Upper lobe of right lung (tissue), 1 donor: ENCODE data around the gene OSBPL6. TPM values are rescaled to one million over a fixed set of nuclear protein-coding genes. Genes with fewer than 3 reads are reported as not detected.

Experiments used
- ATAC-seq: fragments of 200-7000 bp; cut with Tn5 transposase; one replicate; pipeline ENCODE4 v1.9.1; 2020; ENCODE audit warnings: mild to moderate bottlenecking, moderate library complexity
- DNase-seq: peaks from one replicate; pipeline ENCODE4 v3.0.0-alpha.2; 2020
- H3K27ac ChIP-seq: fragments of 200-600 bp; one replicate; pipeline ENCODE4 v1.8.0; 2022
- H3K27me3 ChIP-seq: fragments of 200-600 bp; one replicate; pipeline ENCODE4 v1.8.0; 2022; ENCODE audit warnings: mild to moderate bottlenecking
- H3K36me3 ChIP-seq: fragments of 200-600 bp; one replicate; pipeline ENCODE4 v1.8.0; 2022
- H3K4me1 ChIP-seq: fragments of 200-600 bp; one replicate; pipeline ENCODE4 v1.8.0; 2022
- H3K4me3 ChIP-seq: fragments of 200-600 bp; one replicate; pipeline ENCODE4 v1.8.0; 2022; ENCODE audit warnings: mild to moderate bottlenecking
- H3K9me3 ChIP-seq: fragments of 200-600 bp; one replicate; pipeline ENCODE4 v1.8.0; 2022
- intact Hi-C: fragments of 100-400 bp; cut with DNase I; formaldehyde crosslinking; loops from one replicate; pipeline ENCODE4 v1.11.0; 2022
- total RNA-seq: library from RNA; stranded (reverse); fragmentation: NEBNext Ultra II Directional; extraction: Animal tissue kit (Norgen Biotek cat#: 25700); gene quantifications from one replicate; pipeline ENCODE4 v1.2.1, GENCODE V29; 2021
- TF ChIP-seq, protein P1 (sequence below): fragments of 200-600 bp; IDR thresholded peaks from one replicate; pipeline ENCODE4 v1.8.0; 2022; ENCODE audit warnings: antibody characterized with exemption
- donor health status: DM: no; HTN: yes; CAD: no; lungs with severe emphysema.

OSBPL6 gene
- total RNA-seq, 1 donor from 2014 or later, result 2.6 TPM

DNA sequence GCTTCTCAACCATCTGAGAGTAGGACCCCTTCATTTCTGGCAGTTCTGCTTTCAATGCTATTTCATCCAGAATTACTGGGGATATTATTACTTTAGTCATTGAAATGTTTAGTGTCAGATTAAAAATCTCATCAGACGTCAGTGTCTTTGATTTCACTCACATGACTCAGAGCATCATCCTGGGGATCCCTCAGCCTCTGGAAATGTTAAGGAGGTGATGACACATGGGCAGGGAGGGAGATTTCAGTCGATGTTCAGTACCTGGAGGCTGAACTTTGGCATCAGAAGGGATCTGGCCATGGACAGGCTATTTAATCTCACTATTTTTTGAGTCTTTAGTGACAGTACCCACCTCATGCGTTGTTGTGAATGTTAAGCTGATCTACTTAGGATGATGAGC lies 39.1 kb downstream of the OSBPL6 start:
- TF ChIP-seq, protein P1, sequence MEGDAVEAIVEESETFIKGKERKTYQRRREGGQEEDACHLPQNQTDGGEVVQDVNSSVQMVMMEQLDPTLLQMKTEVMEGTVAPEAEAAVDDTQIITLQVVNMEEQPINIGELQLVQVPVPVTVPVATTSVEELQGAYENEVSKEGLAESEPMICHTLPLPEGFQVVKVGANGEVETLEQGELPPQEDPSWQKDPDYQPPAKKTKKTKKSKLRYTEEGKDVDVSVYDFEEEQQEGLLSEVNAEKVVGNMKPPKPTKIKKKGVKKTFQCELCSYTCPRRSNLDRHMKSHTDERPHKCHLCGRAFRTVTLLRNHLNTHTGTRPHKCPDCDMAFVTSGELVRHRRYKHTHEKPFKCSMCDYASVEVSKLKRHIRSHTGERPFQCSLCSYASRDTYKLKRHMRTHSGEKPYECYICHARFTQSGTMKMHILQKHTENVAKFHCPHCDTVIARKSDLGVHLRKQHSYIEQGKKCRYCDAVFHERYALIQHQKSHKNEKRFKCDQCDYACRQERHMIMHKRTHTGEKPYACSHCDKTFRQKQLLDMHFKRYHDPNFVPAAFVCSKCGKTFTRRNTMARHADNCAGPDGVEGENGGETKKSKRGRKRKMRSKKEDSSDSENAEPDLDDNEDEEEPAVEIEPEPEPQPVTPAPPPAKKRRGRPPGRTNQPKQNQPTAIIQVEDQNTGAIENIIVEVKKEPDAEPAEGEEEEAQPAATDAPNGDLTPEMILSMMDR, result no peak
- no peaks in the 10 kb centered on the region for H3K27me3 ChIP-seq
- no peak for ATAC-seq
- H3K27ac ChIP-seq, result no peak overlapping the region
- no peaks in the 10 kb centered on the region for H3K4me1 ChIP-seq
- H3K9me3 ChIP-seq, result no peaks in the 10 kb centered on the region
- no peak for DNase-seq
- intact Hi-C loops, result no loop called here
- H3K4me3 ChIP-seq, result no peak overlapping the region
- no peaks in the 10 kb centered on the region for H3K36me3 ChIP-seq

DNA sequence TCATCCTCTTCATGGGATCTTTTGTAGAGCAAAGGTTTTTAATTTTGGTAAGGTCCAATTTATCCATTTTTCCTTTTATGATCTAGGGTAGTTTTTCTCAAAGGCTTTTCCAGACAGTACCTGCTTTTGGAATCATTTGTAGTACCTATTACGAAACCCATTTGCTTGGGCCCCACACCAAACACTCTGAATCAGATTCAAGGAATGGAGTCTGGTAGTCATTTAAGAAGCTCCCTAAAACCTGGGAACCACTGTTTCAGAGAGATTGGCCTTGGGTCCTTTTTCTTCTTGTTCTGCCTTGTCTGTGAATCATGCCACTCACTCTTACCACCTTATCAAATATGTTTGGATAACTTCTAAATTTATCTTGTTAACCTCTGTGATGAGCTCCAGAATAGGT lies 40.3 kb downstream of the OSBPL6 start:
- no peak for DNase-seq
- Histone ChIP-seq H3K9me3 (no peaks in the 10 kb centered on the region), H3K27me3 (no peaks in the 10 kb centered on the region), H3K4me1 (no peaks in the 10 kb centered on the region), H3K36me3 (no peaks in the 10 kb centered on the region), H3K4me3 (no peak overlapping the region), H3K27ac (no peak overlapping the region)
- intact Hi-C loops, result no loop called here
- TF ChIP-seq, protein P1, result no peak
- ATAC-seq, result no peak

DNA sequence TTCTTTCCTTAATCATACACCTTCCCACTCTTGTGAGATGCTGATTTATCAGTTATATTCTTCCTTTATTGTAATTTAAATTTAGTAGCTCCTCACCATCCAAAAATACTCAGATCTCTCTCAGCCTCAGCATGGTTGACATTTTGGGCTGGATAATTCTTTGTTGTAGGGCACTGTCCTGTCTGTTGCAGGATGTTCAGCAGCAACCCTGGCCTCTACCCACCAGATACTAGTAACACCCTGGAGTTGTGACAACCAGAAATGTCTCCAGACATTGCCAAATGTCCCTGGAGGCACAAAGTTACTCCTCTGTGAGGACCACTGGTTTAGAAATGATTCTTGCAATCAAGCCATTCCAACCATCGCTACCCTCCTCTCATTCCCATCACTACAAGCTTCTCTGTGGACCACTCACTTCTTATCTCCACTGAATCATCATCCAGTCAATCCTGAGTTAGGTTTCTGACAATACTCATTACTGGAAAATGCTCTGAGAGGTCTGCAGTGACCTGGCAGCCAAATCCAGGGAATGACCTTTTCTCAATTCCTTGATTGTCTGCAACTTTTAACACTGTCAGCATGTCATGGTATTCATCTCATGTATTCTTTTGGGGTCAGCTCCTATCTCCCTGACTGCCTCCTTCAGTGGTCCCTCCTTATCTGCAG lies 43.3 kb downstream of the OSBPL6 start:
- Histone ChIP-seq H3K36me3 (no peaks in the 10 kb centered on the region), H3K9me3 (no peaks in the 10 kb centered on the region), H3K27ac (no peak overlapping the region), H3K27me3 (no peaks in the 10 kb centered on the region), H3K4me3 (no peak overlapping the region), H3K4me1 (peaks cover 6% of the 10 kb centered on the region)
- intact Hi-C loops, result no loop called here
- DNase-seq (no peak), ATAC-seq (no peak)
- TF ChIP-seq, protein P1, result no peak

DNA sequence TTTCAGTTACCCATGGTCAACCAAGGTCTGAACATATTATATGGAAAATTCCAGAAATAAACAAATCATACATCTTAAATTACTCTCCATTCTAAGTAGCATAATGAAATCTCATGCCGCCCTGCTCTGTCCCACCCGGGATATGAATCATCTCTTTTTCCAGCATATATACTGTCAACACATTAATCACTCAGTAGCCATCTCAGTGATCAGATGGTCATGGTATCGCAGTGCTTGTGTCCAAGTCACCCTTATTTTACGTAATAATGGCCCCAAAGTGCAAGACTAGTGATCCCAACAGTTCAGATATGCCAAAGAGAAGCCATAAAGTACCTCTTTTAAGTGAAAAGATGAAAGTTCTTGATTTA lies 43.8 kb downstream of the OSBPL6 start:
- TF ChIP-seq, protein P1, result no peak
- Histone ChIP-seq H3K4me1 (peaks cover 6% of the 10 kb centered on the region), H3K27me3 (no peaks in the 10 kb centered on the region), H3K9me3 (no peaks in the 10 kb centered on the region), H3K4me3 (no peak overlapping the region), H3K36me3 (no peaks in the 10 kb centered on the region), H3K27ac (no peak overlapping the region)
- intact Hi-C loops, result no loop called here
- DNase-seq (no peak), ATAC-seq (no peak)

DNA sequence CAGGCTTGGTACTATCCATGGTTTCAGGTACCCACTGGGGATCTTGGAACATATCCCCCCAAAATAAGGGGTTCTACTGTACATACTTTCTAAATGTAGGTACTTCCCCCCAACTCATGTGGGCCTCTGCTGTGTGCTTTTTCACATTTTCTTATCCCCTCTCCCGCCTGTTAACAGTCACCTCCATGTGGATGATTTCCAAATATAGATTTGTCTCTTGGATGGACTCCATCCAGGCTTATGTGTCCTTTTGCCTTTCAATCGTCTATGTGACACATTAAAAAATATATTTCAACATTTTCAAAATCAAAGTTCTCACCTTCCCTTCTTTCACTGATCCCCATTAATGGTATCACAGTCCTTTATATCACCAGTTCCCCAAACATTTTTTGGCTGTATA lies 44.4 kb downstream of the OSBPL6 start:
- DNase-seq (no peak), ATAC-seq (no peak)
- Histone ChIP-seq H3K36me3 (no peaks in the 10 kb centered on the region), H3K27ac (no peak overlapping the region), H3K4me1 (peaks cover 6% of the 10 kb centered on the region), H3K9me3 (no peaks in the 10 kb centered on the region), H3K4me3 (no peak overlapping the region), H3K27me3 (no peaks in the 10 kb centered on the region)
- intact Hi-C loops, result no loop called here
- TF ChIP-seq, protein P1, result no peak
